K562 (cell line): ENCODE data around the gene TVP23A. TPM values are rescaled to one million over a fixed set of nuclear protein-coding genes. Genes with fewer than 3 reads are reported as not detected.

Source experiments
- DMBX1 ChIP-seq: fragments of 250-450 bp; sonication (Bioruptor Pico); IDR thresholded peaks from 2 replicates; pipeline ENCODE4 v1.8.0; 2022; ENCODE audit warnings: inconsistent platforms, mild to moderate bottlenecking, moderate library complexity, borderline replicate concordance
- ELF4 ChIP-seq: fragments of 450-650 bp; formaldehyde crosslinking; IDR thresholded peaks from 2 replicates; pipeline ENCODE4 v1.4.0; 2022; ENCODE audit warnings: missing genetic modification characterization
- HDAC3 ChIP-seq: fragments of 450-650 bp; IDR thresholded peaks from 2 replicates; pipeline ENCODE4 v1.6.1; 2018; ENCODE audit warnings: borderline replicate concordance, mild to moderate bottlenecking, moderate library complexity; ENCODE audit not compliant: partially characterized antibody
- HMGN3 ChIP-seq: IDR thresholded peaks from 2 replicates; pipeline ENCODE4 v1.6.1; 2011; ENCODE audit warnings: borderline replicate concordance, low read depth, mild to moderate bottlenecking, mixed read lengths, low read length; ENCODE audit not compliant: insufficient read length; ENCODE audit errors: extremely low read depth
- IFI16 ChIP-seq: fragments of 250-450 bp; sonication (Bioruptor Pico); IDR thresholded peaks from 2 replicates; pipeline ENCODE4 v2.1.2; 2022; ENCODE audit warnings: mild to moderate bottlenecking, inconsistent platforms
- KDM2B ChIP-seq: fragments of 250-450 bp; sonication (Bioruptor Pico); IDR thresholded peaks from 2 replicates; pipeline ENCODE4 v1.8.0; 2021; ENCODE audit warnings: mild to moderate bottlenecking, moderate library complexity
- MLLT1 ChIP-seq, 2 experiments: fragments of 450-650 bp; IDR thresholded peaks; 2 replicates each; pipeline ENCODE4 v1.6.1; 2016
- NFATC3 ChIP-seq: fragments of 450-650 bp; IDR thresholded peaks from 2 replicates; pipeline ENCODE4 v1.6.1; 2017; ENCODE audit warnings: mild to moderate bottlenecking
- NFE2L1 ChIP-seq: fragments of 450-650 bp; IDR thresholded peaks from 2 replicates; pipeline ENCODE4 v1.6.1; 2016; ENCODE audit warnings: missing genetic modification characterization, low read depth, mild to moderate bottlenecking, missing compliant biosample characterization, moderate library complexity, borderline replicate concordance
- NFIX ChIP-seq: fragments of 250-450 bp; sonication (Bioruptor Pico); IDR thresholded peaks from 2 replicates; pipeline ENCODE4 v1.4.0; 2020; ENCODE audit warnings: low read depth, mild to moderate bottlenecking, moderate library complexity
- POLR2G ChIP-seq: fragments of 200-400 bp; formaldehyde crosslinking; IDR thresholded peaks from 2 replicates; pipeline ENCODE4 v1.6.1; 2017; ENCODE audit warnings: low read depth, mild to moderate bottlenecking, antibody characterized with exemption, low read length, moderate library complexity
- SIRT6 ChIP-seq: IDR thresholded peaks from one replicate; pipeline ENCODE4 v1.6.1; 2012; ENCODE audit warnings: low read depth, mild to moderate bottlenecking, control low read depth, inconsistent platforms, low read length, moderate library complexity
- SREBF2 ChIP-seq: sonication (generic); formaldehyde crosslinking; IDR thresholded peaks from 2 replicates; pipeline ENCODE4 v1.4.0; 2020; ENCODE audit warnings: mild to moderate bottlenecking, missing genetic modification reagents
- TAF1 ChIP-seq: IDR thresholded peaks from 2 replicates; pipeline ENCODE4 v1.6.1; 2011; ENCODE audit warnings: mild to moderate bottlenecking, low read length, moderate library complexity; ENCODE audit not compliant: insufficient read depth, control insufficient read depth, severe bottlenecking; ENCODE audit errors: extremely low read depth
- ZFX ChIP-seq: sonication (generic); formaldehyde crosslinking; IDR thresholded peaks from 2 replicates; pipeline ENCODE4 v1.8.0; 2022; ENCODE audit warnings: mild to moderate bottlenecking, missing genetic modification reagents, moderate library complexity
- ZNF212 ChIP-seq: fragments of 450-650 bp; formaldehyde crosslinking; IDR thresholded peaks from 2 replicates; pipeline ENCODE4 v1.4.0; 2020; ENCODE audit warnings: mild to moderate bottlenecking
- ZNF3 ChIP-seq: fragments of 250-450 bp; sonication (Bioruptor Pico); IDR thresholded peaks from 2 replicates; pipeline ENCODE4 v1.5.0; 2021; ENCODE audit warnings: mild to moderate bottlenecking, moderate library complexity
- ZNF584 ChIP-seq: fragments of 200-800 bp; sonication (Bioruptor generic); IDR thresholded peaks from 2 replicates; pipeline ENCODE4 v1.6.1; 2016; ENCODE audit warnings: low read depth, mild to moderate bottlenecking, missing genetic modification characterization, missing compliant biosample characterization
- ZNF589 ChIP-seq: fragments of 200-800 bp; sonication (Bioruptor generic); IDR thresholded peaks from 2 replicates; pipeline ENCODE4 v1.6.1; 2016; ENCODE audit warnings: low read depth, missing genetic modification characterization, missing compliant biosample characterization
- ZNF76 ChIP-seq: fragments of 250-450 bp; sonication (Bioruptor Pico); IDR thresholded peaks from 2 replicates; pipeline ENCODE4 v1.4.0; 2020; ENCODE audit warnings: mild to moderate bottlenecking, moderate library complexity, borderline replicate concordance
- polyA plus RNA-seq, 8 experiments: library from polyadenylated mRNA; depleted of rRNA in 4 of 8; stranded (reverse) in 5 of 8; unstranded in 3 of 8; fragments of >200 nt; fragmentation: Nextera tagmentation in 2 of 8; fragmentation: Illumina TruSeq in 1 of 8; extraction: Ambion mirVana in 2 of 8; extraction: Trizol in 1 of 8; gene quantifications; 2 replicates each; pipeline versions ENCODE4 v1.2.1 to v1.2.3, GENCODE V29; 2011 to 2014; ENCODE audit warnings: inconsistent platforms in 1 of 8, missing spikeins in 1 of 8
- total RNA-seq, 7 experiments: library from RNA; depleted of rRNA in 6 of 7; stranded (reverse); fragments of >200 nt in 6 of 7; fragmentation: Illumina TruSeq in 2 of 7; extraction: Trizol in 2 of 7; gene quantifications; 2 replicates each; pipeline versions ENCODE4 v1.2.1 to v1.2.3, GENCODE V29; 2011 to 2021; ENCODE audit warnings: low replicate concordance in 1 of 7
- TF ChIP-seq, protein P1 (sequence below): fragments of 250-450 bp; sonication (Bioruptor Pico); IDR thresholded peaks from 2 replicates; pipeline ENCODE4 v1.5.0; 2021; ENCODE audit warnings: mild to moderate bottlenecking, borderline replicate concordance
- TF ChIP-seq, protein P2 (sequence below): sonication (generic); formaldehyde crosslinking; IDR thresholded peaks from 2 replicates; pipeline ENCODE4 v1.5.0; 2020; ENCODE audit warnings: missing genetic modification reagents

TVP23A gene
- total and polyA plus RNA-seq, 9 of the 15 experiments (the other 6 are each of a cell fraction or from before 2014, with no cell fraction given), result 0.04 to 0.77 (median 0.10) TPM; not detected in 3

- TF ChIP-seq, protein P1, sequence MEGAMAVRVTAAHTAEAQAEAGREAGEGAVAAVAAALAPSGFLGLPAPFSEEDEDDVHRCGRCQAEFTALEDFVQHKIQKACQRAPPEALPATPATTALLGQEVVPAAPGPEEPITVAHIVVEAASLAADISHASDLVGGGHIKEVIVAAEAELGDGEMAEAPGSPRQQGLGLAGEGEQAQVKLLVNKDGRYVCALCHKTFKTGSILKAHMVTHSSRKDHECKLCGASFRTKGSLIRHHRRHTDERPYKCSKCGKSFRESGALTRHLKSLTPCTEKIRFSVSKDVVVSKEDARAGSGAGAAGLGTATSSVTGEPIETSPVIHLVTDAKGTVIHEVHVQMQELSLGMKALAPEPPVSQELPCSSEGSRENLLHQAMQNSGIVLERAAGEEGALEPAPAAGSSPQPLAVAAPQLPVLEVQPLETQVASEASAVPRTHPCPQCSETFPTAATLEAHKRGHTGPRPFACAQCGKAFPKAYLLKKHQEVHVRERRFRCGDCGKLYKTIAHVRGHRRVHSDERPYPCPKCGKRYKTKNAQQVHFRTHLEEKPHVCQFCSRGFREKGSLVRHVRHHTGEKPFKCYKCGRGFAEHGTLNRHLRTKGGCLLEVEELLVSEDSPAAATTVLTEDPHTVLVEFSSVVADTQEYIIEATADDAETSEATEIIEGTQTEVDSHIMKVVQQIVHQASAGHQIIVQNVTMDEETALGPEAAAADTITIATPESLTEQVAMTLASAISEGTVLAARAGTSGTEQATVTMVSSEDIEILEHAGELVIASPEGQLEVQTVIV (CRISPR knock-in tag), result no peak
- TF ChIP-seq ZNF589 (CRISPR knock-in tag) (no peak), SREBF2 (CRISPR knock-in tag) (no peak), NFE2L1 (no peak), ZFX (peak; percentile 99), ELF4 (CRISPR knock-in tag) (peak; percentile 76; the same call in 1 of the 2 replicates), NFIX (CRISPR knock-in tag) (no peak), ZNF76 (CRISPR knock-in tag) (0 out of 2 replicates have a peak, but pooled peaks have one; percentile 56), TAF1 (peak; percentile 76), HMGN3 (peak; percentile 78), ZNF584 (no peak), IFI16 (no peak), POLR2G (peak; percentile 98), MLLT1 (IDR thresholded peaks at IDR 0.05) (no peak), HDAC3 (no peak), ZNF212 (no peak), SIRT6 (no peak), NFATC3 (no peak), DMBX1 (CRISPR knock-in tag) (no peak; the same call in 1 of the 2 replicates), KDM2B (no peak), ZNF3 (CRISPR knock-in tag) (no peak)
- TF ChIP-seq, protein P2, sequence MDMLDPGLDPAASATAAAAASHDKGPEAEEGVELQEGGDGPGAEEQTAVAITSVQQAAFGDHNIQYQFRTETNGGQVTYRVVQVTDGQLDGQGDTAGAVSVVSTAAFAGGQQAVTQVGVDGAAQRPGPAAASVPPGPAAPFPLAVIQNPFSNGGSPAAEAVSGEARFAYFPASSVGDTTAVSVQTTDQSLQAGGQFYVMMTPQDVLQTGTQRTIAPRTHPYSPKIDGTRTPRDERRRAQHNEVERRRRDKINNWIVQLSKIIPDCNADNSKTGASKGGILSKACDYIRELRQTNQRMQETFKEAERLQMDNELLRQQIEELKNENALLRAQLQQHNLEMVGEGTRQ (CRISPR knock-in tag), result no peak
These were observed 74.8 kb downstream of the TVP23A start, which contains the start of gene NUBP1 (continued) for GRCh38 chr16:10743610-10744369.
